Keratinocyte (primary cell): Measurements from ENCODE around the gene SCN9A. TPM values are rescaled to one million over a fixed set of nuclear protein-coding genes. Genes with fewer than 3 reads are reported as not detected.

ENCODE experiments used
- DNase-seq: peaks from one replicate; pipeline ENCODE4 v3.0.0-alpha.2; 2011; ENCODE audit warnings: low read depth, missing footprints, low spot score
- FAIRE-seq: peaks from 2 replicates; lab custom pipeline; 2011; peaks lifted over from hg19 to GRCh38; lab: Jason Lieb, UNC
- H2AFZ ChIP-seq: 2 replicates; pipeline ENCODE4 v1.6.0; 2012; ENCODE audit warnings: low read length, control low read depth, inconsistent platforms; ENCODE audit not compliant: control insufficient read depth
- H3K27ac ChIP-seq: 2 replicates; pipeline ENCODE4 v1.5.1; 2011; ENCODE audit warnings: low read length; ENCODE audit not compliant: control insufficient read depth, insufficient read depth
- H3K27me3 ChIP-seq: 3 replicates; pipeline ENCODE4 v1.6.0; 2011; ENCODE audit warnings: low read length; ENCODE audit not compliant: control insufficient read depth, insufficient read depth; ENCODE audit errors: extremely low read depth
- H3K36me3 ChIP-seq, 2 experiments: 2 replicates in 1 of 2; 3 replicates in 1 of 2; pipeline ENCODE4 v1.5.1; 2011; ENCODE audit warnings: low read length in 2 of 2, mild to moderate bottlenecking in 1 of 2; ENCODE audit not compliant: control insufficient read depth in 2 of 2, insufficient read depth in 2 of 2; ENCODE audit errors: extremely low read depth in 1 of 2
- H3K4me1 ChIP-seq: 3 replicates; pipeline ENCODE4 v1.5.1; 2011; ENCODE audit warnings: low read length; ENCODE audit not compliant: control insufficient read depth, insufficient read depth; ENCODE audit errors: extremely low read depth
- H3K4me2 ChIP-seq: 3 replicates; pipeline ENCODE4 v1.6.0; 2011; ENCODE audit warnings: low read depth, low read length; ENCODE audit not compliant: control insufficient read depth, insufficient read depth; ENCODE audit errors: extremely low read depth
- H3K4me3 ChIP-seq, 3 experiments: fragments of 200-600 bp in 1 of 3; sonication (generic) in 1 of 3; 2 replicates in 2 of 3; 3 replicates in 1 of 3; pipeline ENCODE4 v1.5.1; 2011 to 2016; ENCODE audit warnings: low read length in 3 of 3, mild to moderate bottlenecking in 3 of 3, control low read depth in 2 of 3, inconsistent platforms in 1 of 3, low read depth in 1 of 3, mixed read lengths in 1 of 3, mixed run types in 1 of 3, moderate library complexity in 1 of 3; ENCODE audit not compliant: control insufficient read depth in 2 of 3, insufficient read depth in 2 of 3; ENCODE audit errors: extremely low read depth in 1 of 3
- H3K79me2 ChIP-seq: 2 replicates; pipeline ENCODE4 v1.6.0; 2012; ENCODE audit warnings: low read length; ENCODE audit not compliant: control insufficient read depth, insufficient read depth
- H3K9ac ChIP-seq: 3 replicates; pipeline ENCODE4 v1.6.0; 2011; ENCODE audit warnings: low read length; ENCODE audit not compliant: control insufficient read depth, insufficient read depth; ENCODE audit errors: extremely low read depth
- H3K9me1 ChIP-seq: 3 replicates; pipeline ENCODE4 v1.6.0; 2011; ENCODE audit warnings: low read length; ENCODE audit not compliant: control insufficient read depth, insufficient read depth; ENCODE audit errors: extremely low read depth
- H3K9me3 ChIP-seq: 2 replicates; pipeline ENCODE4 v1.5.1; 2012; ENCODE audit warnings: low read depth, low read length; ENCODE audit not compliant: control insufficient read depth
- H4K20me1 ChIP-seq: 3 replicates; pipeline ENCODE4 v1.6.0; 2011; ENCODE audit warnings: low read length; ENCODE audit not compliant: control insufficient read depth, insufficient read depth; ENCODE audit errors: extremely low read depth
- EZH2 ChIP-seq: IDR thresholded peaks from one replicate; pipeline ENCODE4 v1.6.1; 2012; ENCODE audit warnings: inconsistent platforms, mild to moderate bottlenecking, low read length, moderate library complexity
- dilution Hi-C: fragments of 300-500 bp; cut with MboI; formaldehyde crosslinking; loops from one replicate; pipeline ENCODE4 v1.7.0; 2020; ENCODE audit warnings: low sequenced_read_pairs; ENCODE audit not compliant: extremely low pct_ligation_motif_present
- polyA plus RNA-seq, 5 experiments: library from polyadenylated mRNA; depleted of rRNA in 3 of 5; stranded (reverse) in 3 of 5; stranded (forward) in 1 of 5; unstranded in 1 of 5; fragments of >200 nt; gene quantifications; 1 replicate in 1 of 5; 2 replicates in 3 of 5; 3 replicates in 1 of 5; pipeline versions ENCODE4 v1.2.1 to v1.2.3, GENCODE V29; 2011 to 2012; ENCODE audit warnings: missing spikeins in 2 of 5, low read depth in 1 of 5, low replicate concordance in 1 of 5
- TF ChIP-seq, protein P1 (sequence below), 3 experiments: IDR thresholded peaks in 1 of 3; conservative IDR thresholded peaks in 1 of 3; optimal IDR thresholded peaks in 1 of 3; 2 replicates in 2 of 3; 3 replicates in 1 of 3; pipeline versions ENCODE3 to v1.5.1; 2011; ENCODE audit warnings: low read length in 3 of 3, mild to moderate bottlenecking in 3 of 3, moderate library complexity in 2 of 3, control low read depth in 1 of 3, inconsistent platforms in 1 of 3; ENCODE audit not compliant: insufficient read depth in 2 of 3; ENCODE audit errors: extremely low read depth in 1 of 3

Gene SCN9A
- polyA plus RNA-seq, 1 donor (not counting 4 experiments of a cell fraction or from before 2014, with no cell fraction given), result 0.10 TPM

DNA sequence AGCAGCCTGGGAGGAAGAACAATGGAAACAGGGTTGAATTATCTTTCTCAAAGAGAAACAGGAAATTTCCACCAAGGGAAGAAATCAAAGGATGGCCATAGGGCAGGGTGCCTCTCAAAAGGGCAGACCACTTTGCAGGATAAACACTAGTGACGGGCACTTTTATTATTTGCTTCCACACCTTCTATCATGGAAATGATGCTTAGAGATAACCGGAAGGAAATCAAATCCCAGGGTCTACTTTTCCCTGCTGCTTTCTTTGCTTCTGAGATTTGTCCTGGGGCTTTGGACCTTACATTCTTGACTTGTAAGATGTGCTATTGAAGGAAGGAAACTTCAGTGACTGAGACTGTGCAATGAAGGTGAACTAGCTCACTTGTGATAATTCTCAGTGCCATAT lies 1.1 kb upstream of the SCN9A start:
- Histone ChIP-seq H3K36me3 (no peaks in the 10 kb centered on the region), H3K27ac (no peak overlapping the region), H3K9me1 (no peaks in the 10 kb centered on the region), H3K9me3 (no peaks in the 10 kb centered on the region), H3K4me1 (peaks cover 6% of the 10 kb centered on the region), H2AFZ (no peak overlapping the region), H3K9ac (no peak overlapping the region), H4K20me1 (no peaks in the 10 kb centered on the region), H3K27me3 (peaks cover 29% of the 10 kb centered on the region), H3K79me2 (no peaks in the 10 kb centered on the region), H3K4me3 (no peak overlapping the region), H3K4me2 (no peak overlapping the region)
- no peak for TF ChIP-seq EZH2
- TF ChIP-seq, protein P1, sequence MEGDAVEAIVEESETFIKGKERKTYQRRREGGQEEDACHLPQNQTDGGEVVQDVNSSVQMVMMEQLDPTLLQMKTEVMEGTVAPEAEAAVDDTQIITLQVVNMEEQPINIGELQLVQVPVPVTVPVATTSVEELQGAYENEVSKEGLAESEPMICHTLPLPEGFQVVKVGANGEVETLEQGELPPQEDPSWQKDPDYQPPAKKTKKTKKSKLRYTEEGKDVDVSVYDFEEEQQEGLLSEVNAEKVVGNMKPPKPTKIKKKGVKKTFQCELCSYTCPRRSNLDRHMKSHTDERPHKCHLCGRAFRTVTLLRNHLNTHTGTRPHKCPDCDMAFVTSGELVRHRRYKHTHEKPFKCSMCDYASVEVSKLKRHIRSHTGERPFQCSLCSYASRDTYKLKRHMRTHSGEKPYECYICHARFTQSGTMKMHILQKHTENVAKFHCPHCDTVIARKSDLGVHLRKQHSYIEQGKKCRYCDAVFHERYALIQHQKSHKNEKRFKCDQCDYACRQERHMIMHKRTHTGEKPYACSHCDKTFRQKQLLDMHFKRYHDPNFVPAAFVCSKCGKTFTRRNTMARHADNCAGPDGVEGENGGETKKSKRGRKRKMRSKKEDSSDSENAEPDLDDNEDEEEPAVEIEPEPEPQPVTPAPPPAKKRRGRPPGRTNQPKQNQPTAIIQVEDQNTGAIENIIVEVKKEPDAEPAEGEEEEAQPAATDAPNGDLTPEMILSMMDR (optimal IDR thresholded peaks at IDR 0.05 in 1 of 3, IDR thresholded peaks at IDR 0.05 in 1 of 3, conservative IDR thresholded peaks at IDR 0.05 in 1 of 3; ENCODE audit: extremely low read depth in 1 of 3, insufficient read depth in 2 of 3, low read length in 3 of 3), result no peak
- dilution Hi-C loops, result no loop called here
- no peak for FAIRE-seq
- no peak for DNase-seq

DNA sequence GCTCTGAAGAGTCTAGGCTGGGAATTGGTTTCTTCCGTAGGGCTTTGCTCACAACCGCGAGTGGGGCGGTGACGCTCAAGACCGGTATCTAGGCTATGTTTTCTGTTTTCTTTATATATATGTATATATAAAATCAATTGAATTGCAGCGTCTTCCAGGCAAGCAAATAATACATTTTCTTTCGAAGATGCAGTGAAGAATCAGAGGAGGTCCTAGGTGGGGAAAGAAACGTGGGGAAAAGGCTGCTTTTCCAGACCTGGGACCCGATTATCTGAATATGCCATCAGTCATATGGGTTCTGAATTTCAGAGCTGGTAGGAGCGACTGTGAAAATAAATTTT lies 714 bp upstream of the SCN9A start:
- Histone ChIP-seq H3K27ac (no peak overlapping the region), H2AFZ (peak overlapping the region; percentile 80)

More for the DNA sequence above, 714 bp upstream of the SCN9A start:
- H3K9me3 ChIP-seq, result no peaks in the 10 kb centered on the region
- no peak for TF ChIP-seq EZH2
- TF ChIP-seq, protein P1 (optimal IDR thresholded peaks at IDR 0.05 in 1 of 3, IDR thresholded peaks at IDR 0.05 in 1 of 3, conservative IDR thresholded peaks at IDR 0.05 in 1 of 3; ENCODE audit: extremely low read depth in 1 of 3, insufficient read depth in 2 of 3, low read length in 3 of 3), result no peak
- peak overlapping the region; percentile 86 for H3K4me2 ChIP-seq
- H3K4me1 ChIP-seq, result peaks cover 6% of the 10 kb centered on the region
- no peak overlapping the region for H3K9ac ChIP-seq
- H3K4me3 ChIP-seq, result peak overlapping the region in 1 of 3 experiments; percentile 65
- no peaks in the 10 kb centered on the region for H3K36me3 ChIP-seq
- DNase-seq (no peak), FAIRE-seq (no peak)
- H4K20me1 ChIP-seq, result no peaks in the 10 kb centered on the region
- dilution Hi-C loops, result no loop called here
- no peaks in the 10 kb centered on the region for H3K9me1 ChIP-seq
- no peaks in the 10 kb centered on the region for H3K79me2 ChIP-seq
- H3K27me3 ChIP-seq, result peaks cover 26% of the 10 kb centered on the region
